ENCODE results near the gene ANGPTL3. TPM values are rescaled to one million over a fixed set of nuclear protein-coding genes. Genes with fewer than 3 reads are reported as not detected.

The ANGPTL3 gene
- total and polyA plus RNA-seq, 2 of the 8 experiments (the other 6 are each of a cell fraction or from before 2014, with no cell fraction given), result not detected

DNA sequence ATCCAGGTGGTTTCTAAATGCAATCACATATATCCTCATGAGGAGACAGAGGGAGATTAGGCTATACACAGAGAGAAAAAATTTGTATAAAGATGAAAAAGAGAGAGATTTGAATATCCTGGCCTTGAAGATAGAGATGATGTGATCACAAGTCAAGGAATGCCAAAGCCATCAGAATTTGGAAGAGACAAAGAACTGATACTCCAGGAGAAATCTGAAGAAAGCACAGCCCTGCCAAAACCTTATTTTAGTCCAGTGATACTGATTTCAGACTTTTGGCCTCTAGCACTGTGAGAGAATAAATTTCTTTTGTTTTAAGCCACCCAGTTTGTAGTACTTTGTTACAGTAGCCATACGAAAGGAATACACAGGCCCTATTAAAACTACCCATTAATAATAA is 57.4 kb downstream of the ANGPTL3 start:
- DNase-seq (ENCODE audit: low read depth in 1 of 2, low spot score in 2 of 2) (no peak), FAIRE-seq (no peak)
- H2BK12ac ChIP-seq (ENCODE audit: low read depth, low read length), result no peak overlapping the region
- no peak overlapping the region for H2BK15ac ChIP-seq (ENCODE audit: low read length)
- TF ChIP-seq TAF1 (IDR thresholded peaks at IDR 0.05; ENCODE audit: low read depth, low read length) (no peak), RBBP5 (IDR thresholded peaks at IDR 0.05; ENCODE audit: borderline replicate concordance, low read depth, low read length) (no peak), TEAD4 (IDR thresholded peaks at IDR 0.05; ENCODE audit: low read depth, low read length) (no peak), JUND (IDR thresholded peaks at IDR 0.05; ENCODE audit: low read length) (no peak), TBP (IDR thresholded peaks at IDR 0.05; ENCODE audit: low read depth, low read length) (no peak), CBX5 (IDR thresholded peaks at IDR 0.05; ENCODE audit: low read depth, low read length) (no peak), POLR2A (IDR thresholded peaks at IDR 0.05; ENCODE audit: control extremely low read depth in 1 of 2, low read depth in 2 of 2, low read length in 2 of 2) (no peak), MAFK (IDR thresholded peaks at IDR 0.05; ENCODE audit: low read depth, low read length) (no peak), CBX8 (IDR thresholded peaks at IDR 0.05; ENCODE audit: borderline replicate concordance, low read depth, low read length) (no peak), TCF12 (IDR thresholded peaks at IDR 0.05; ENCODE audit: low read depth, low read length) (no peak)
- TF ChIP-seq, protein P1, sequence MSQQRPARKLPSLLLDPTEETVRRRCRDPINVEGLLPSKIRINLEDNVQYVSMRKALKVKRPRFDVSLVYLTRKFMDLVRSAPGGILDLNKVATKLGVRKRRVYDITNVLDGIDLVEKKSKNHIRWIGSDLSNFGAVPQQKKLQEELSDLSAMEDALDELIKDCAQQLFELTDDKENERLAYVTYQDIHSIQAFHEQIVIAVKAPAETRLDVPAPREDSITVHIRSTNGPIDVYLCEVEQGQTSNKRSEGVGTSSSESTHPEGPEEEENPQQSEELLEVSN (IDR thresholded peaks at IDR 0.05), result no peak
- H4K8ac ChIP-seq (ENCODE audit: extremely low read depth, insufficient read depth, low read length), result no peak overlapping the region
- no peaks in the 10 kb centered on the region for H3K79me1 ChIP-seq (ENCODE audit: low read depth, low read length)
- 88% methylated on average over 1 of the region's 1 CpG; no CpG with 5 or more reads in 1 of the 2 experiments for WGBS, 2 experiments (ENCODE audit: extremely low coverage in 1 of 2, insufficient coverage in 1 of 2, insufficient read length in 1 of 2, insufficient replicate concordance in 2 of 2, low coverage in 1 of 2, low lambda C conversion rate in 2 of 2, missing lambda C conversion rate in 1 of 2)
- H3K27ac ChIP-seq (ENCODE audit: low read depth, low read length), result no peak overlapping the region
- H4K20me1 ChIP-seq (replicated peaks in 1 of 2; ENCODE audit: control insufficient read depth in 1 of 2, insufficient read depth in 2 of 2, low read length in 2 of 2), result no peaks in the 10 kb centered on the region
- no peak overlapping the region for H3K9ac ChIP-seq (replicated peaks in 1 of 4; ENCODE audit: extremely low read depth in 1 of 4, low read depth in 3 of 4, low read length in 3 of 4)
- no peak overlapping the region for H2AK5ac ChIP-seq (ENCODE audit: low read depth, low read length)
- peaks cover 0 to 4% (median 1%) of the 10 kb centered on the region in 4 experiments; a peak in 2 of 8 replicates for H3K36me3 ChIP-seq (ENCODE audit: control insufficient read depth in 2 of 4, insufficient read depth in 4 of 4, low read length in 3 of 4)
- H3K4me3 ChIP-seq (ENCODE audit: extremely low read depth in 1 of 4, insufficient read depth in 2 of 4, low read depth in 3 of 4, low read length in 4 of 4), result no peak overlapping the region
- H2AFZ ChIP-seq (ENCODE audit: low read length), result no peak overlapping the region
- H3K56ac ChIP-seq (replicated peaks; ENCODE audit: insufficient read length, low read depth, low read length), result no peak overlapping the region
- H3K4me1 ChIP-seq (replicated peaks in 1 of 4; ENCODE audit: control insufficient read depth in 3 of 4, insufficient read depth in 4 of 4, low read length in 3 of 4), result peaks cover 0 to 2% (median 0%) of the 10 kb centered on the region in 4 experiments; a peak in 1 of 7 replicates
- H3K9me3 ChIP-seq (ENCODE audit: insufficient read depth in 2 of 2, low read depth in 1 of 2, low read length in 1 of 2), result no peaks in the 10 kb centered on the region
- POLR2A ChIA-PET (ENCODE audit: partially characterized antibody), result no interaction called here
- no peak overlapping the region for H3K4ac ChIP-seq (replicated peaks; ENCODE audit: insufficient read length, low read depth, low read length)
- no peak overlapping the region for H2BK5ac ChIP-seq (ENCODE audit: low read depth, low read length)
- H3K23ac ChIP-seq (ENCODE audit: insufficient read length), result no peak overlapping the region
- H3K79me2 ChIP-seq (ENCODE audit: control insufficient read depth in 1 of 2, insufficient read depth in 2 of 2, low read length in 2 of 2), result peaks cover 0 to 4% of the 10 kb centered on the region in 2 experiments; a peak in 3 of 4 replicates
- H2BK20ac ChIP-seq (ENCODE audit: low read length), result no peak overlapping the region
- H3K23me2 ChIP-seq (ENCODE audit: low read depth, low read length), result no peaks in the 10 kb centered on the region
- H4K91ac ChIP-seq (replicated peaks; ENCODE audit: insufficient read length, low read length), result no peak overlapping the region
- CTCF ChIA-PET (ENCODE audit: partially characterized antibody), result no interaction called here
- H3K14ac ChIP-seq (ENCODE audit: insufficient read length), result no peak overlapping the region
- no peak overlapping the region for H4K5ac ChIP-seq (ENCODE audit: insufficient read length, low read depth, low read length)
- no peak overlapping the region for H3K18ac ChIP-seq (ENCODE audit: extremely low read depth, low read length)
- no peak overlapping the region for H3K4me2 ChIP-seq (ENCODE audit: insufficient read depth in 1 of 2, low read depth in 2 of 2, low read length in 2 of 2)
- H3K27me3 ChIP-seq (replicated peaks in 1 of 4; ENCODE audit: control insufficient read depth in 3 of 4, extremely low read depth in 1 of 4, insufficient read depth in 3 of 4, low read length in 3 of 4), result no peaks in the 10 kb centered on the region
- no peak overlapping the region for H2BK120ac ChIP-seq (replicated peaks; ENCODE audit: low read depth, low read length)

All from H1 (cell line).